ENCODE measurements around the gene ATRNL1.

DNA sequence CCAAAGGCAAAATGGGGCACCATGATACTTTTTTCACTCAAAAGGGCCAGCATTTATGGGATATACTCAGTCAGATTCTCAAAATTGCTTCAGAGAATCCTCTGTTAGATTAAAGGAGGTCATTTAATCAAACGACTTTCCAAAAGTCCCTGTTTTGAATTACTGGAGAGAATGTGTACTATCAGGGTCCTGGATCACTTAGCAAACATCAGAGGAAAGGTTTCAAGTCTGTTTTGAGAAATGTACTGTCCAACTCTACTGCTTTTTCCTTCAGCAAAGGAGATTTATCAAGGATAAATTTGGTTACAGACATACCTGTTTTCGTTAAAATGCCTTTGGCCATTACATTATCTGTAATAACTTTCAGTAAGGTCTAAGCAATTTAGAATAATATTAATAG, 838.9 kb downstream of the ATRNL1 start:
- no peak for TF ChIP-seq ATF2 (IDR thresholded peaks at IDR 0.05; ENCODE audit: low read length)
- no peak for TF ChIP-seq KDM1A (IDR thresholded peaks at IDR 0.05; ENCODE audit: borderline replicate concordance, low read length)
- no peak for TF ChIP-seq CTCF (IDR thresholded peaks at IDR 0.05; ENCODE audit: control extremely low read depth in 1 of 3, insufficient read depth in 1 of 3, low read depth in 1 of 3, low read length in 3 of 3)
- no peak for TF ChIP-seq GABPA (IDR thresholded peaks at IDR 0.05; ENCODE audit: borderline replicate concordance, insufficient read depth, low read length)
- no peak for TF ChIP-seq SP1 (IDR thresholded peaks at IDR 0.05; ENCODE audit: low read depth, low read length)
- TF ChIP-seq CEBPB (IDR thresholded peaks at IDR 0.05; ENCODE audit: low read depth, low read length): no peak

Measured in H1 (cell line).